ENCODE results near the gene PRPH.
"Not testable (repeated sequence)": the region's sequence is repeated elsewhere in the genome, so short reads cannot be mapped to it uniquely, and the experiment has no call there.

PRPH gene

DNA sequence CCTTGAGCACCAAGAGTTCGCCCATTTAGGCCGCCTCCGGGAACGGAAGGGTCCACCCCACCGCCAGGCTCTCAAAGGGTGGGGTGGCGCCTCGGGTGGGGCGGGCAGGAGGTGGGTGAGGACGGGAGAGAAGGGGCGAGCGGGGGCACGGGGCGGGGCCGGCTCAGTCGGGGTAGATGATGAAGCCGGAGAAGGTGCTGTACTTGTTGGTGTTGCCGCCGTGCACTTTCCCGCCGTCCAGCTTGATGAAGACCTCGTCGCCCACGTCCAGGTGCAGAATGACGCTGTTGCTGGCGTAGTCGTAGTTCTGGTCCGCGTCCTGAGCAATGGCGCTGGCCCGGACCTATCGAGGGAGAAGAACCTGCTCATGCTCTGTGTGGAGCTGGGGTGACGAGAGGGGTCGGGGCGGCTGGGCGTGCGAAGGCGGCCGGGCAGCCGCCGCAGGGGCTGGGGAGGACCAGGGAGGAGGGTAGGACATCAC, 38.0 kb downstream of the PRPH start:
- Histone ChIP-seq H3K4me2 (no peak overlapping the region), H3K27me3 (ENCODE audit: insufficient read depth, low read depth) (no peaks in the 10 kb centered on the region), H3K36me3 (ENCODE audit: insufficient read depth) (no peaks in the 10 kb centered on the region), H3K4me1 (ENCODE audit: low read depth, poor library complexity, severe bottlenecking) (no peaks in the 10 kb centered on the region), H3K27ac (no peak overlapping the region), H4K20me1 (ENCODE audit: insufficient read depth) (no peaks in the 10 kb centered on the region), H3K4me3 (IDR thresholded peaks at IDR 0.05; ENCODE audit: insufficient read depth, low read depth, low read length) (no peak overlapping the region), H3K79me2 (ENCODE audit: insufficient read depth, low read depth) (no peaks in the 10 kb centered on the region), H3K9ac (no peak overlapping the region), H2AFZ (ENCODE audit: low read depth) (no peak overlapping the region)
- no peak for TF ChIP-seq CTCF (conservative IDR thresholded peaks at IDR 0.05; ENCODE audit: low read depth, low read length)

DNA sequence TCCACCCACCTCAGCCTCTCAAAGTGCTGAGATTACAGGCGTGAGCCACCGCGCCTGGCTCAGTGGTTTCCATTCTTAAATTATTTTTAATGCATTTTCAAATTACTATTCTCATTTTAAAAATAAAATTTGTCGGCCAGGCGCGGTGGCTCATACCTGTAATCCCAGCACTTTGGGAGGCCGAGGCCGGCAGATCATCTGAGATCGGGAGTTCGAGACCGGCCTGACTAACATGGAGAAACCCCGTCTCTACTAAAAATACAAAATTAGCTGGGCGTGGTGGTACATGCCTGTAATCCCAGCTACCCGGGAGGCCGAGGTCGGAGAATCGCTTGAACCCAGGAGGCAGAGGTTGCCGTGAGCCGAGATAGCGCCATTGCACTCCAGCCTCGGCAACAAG, 38.8 kb downstream of the PRPH start:
- not testable (repeated sequence) for H3K36me3 ChIP-seq (ENCODE audit: insufficient read depth); H4K20me1 ChIP-seq (ENCODE audit: insufficient read depth); H3K27me3 ChIP-seq (ENCODE audit: insufficient read depth, low read depth); H3K4me3 ChIP-seq (IDR thresholded peaks at IDR 0.05; ENCODE audit: insufficient read depth, low read depth, low read length); H3K27ac ChIP-seq; H3K79me2 ChIP-seq (ENCODE audit: insufficient read depth, low read depth); H3K4me1 ChIP-seq (ENCODE audit: low read depth, poor library complexity, severe bottlenecking); H3K9ac ChIP-seq; H3K4me2 ChIP-seq; H2AFZ ChIP-seq (ENCODE audit: low read depth)

DNA sequence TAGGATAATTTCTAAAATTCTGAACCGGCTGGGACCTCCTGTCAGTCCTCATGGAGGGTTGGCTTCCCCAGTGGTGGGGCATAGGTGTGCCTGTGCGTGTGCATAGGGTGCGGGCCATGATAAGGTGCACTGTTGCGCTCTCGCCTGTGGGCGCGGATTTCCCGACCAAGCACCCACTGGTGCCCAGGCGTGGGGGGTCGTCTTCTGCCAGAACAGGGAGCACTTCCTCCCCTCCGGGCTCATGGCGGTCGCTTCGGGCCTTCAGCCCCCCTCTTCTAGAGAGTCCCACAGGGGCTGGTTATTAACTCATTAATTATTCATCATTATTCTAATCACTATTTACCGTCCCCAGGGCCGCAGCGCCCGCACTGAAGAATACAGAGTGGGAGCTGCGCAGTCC, 39.3 kb downstream of the PRPH start:
- Histone ChIP-seq H3K4me2 (no peak overlapping the region), H3K9ac (no peak overlapping the region), H3K4me1 (ENCODE audit: low read depth, poor library complexity, severe bottlenecking) (no peaks in the 10 kb centered on the region), H3K27me3 (ENCODE audit: insufficient read depth, low read depth) (no peaks in the 10 kb centered on the region), H3K4me3 (IDR thresholded peaks at IDR 0.05; ENCODE audit: insufficient read depth, low read depth, low read length) (no peak overlapping the region), H3K27ac (no peak overlapping the region), H2AFZ (ENCODE audit: low read depth) (no peak overlapping the region), H4K20me1 (ENCODE audit: insufficient read depth) (no peaks in the 10 kb centered on the region), H3K36me3 (ENCODE audit: insufficient read depth) (no peaks in the 10 kb centered on the region), H3K79me2 (ENCODE audit: insufficient read depth, low read depth) (no peaks in the 10 kb centered on the region)
- TF ChIP-seq CTCF (conservative IDR thresholded peaks at IDR 0.05; ENCODE audit: low read depth, low read length), result no peak

- Histone ChIP-seq H4K20me1 (ENCODE audit: insufficient read depth) (no peaks in the 10 kb centered on the region), H3K36me3 (ENCODE audit: insufficient read depth) (no peaks in the 10 kb centered on the region), H3K4me2 (no peak overlapping the region), H2AFZ (ENCODE audit: low read depth) (no peak overlapping the region), H3K9ac (no peak overlapping the region), H3K27me3 (ENCODE audit: insufficient read depth, low read depth) (no peaks in the 10 kb centered on the region), H3K79me2 (ENCODE audit: insufficient read depth, low read depth) (no peaks in the 10 kb centered on the region), H3K4me3 (IDR thresholded peaks at IDR 0.05; ENCODE audit: insufficient read depth, low read depth, low read length) (no peak overlapping the region), H3K4me1 (ENCODE audit: low read depth, poor library complexity, severe bottlenecking) (no peaks in the 10 kb centered on the region), H3K27ac (no peak overlapping the region)
- no peak for TF ChIP-seq CTCF (conservative IDR thresholded peaks at IDR 0.05; ENCODE audit: low read depth, low read length)
These were observed 39.7 kb downstream of the PRPH start for GRCh38 chr12:49334681-49335080.

GRCh38 chr12:49335118-49335954, 40.4 kb downstream of the PRPH start:
- H3K4me2 ChIP-seq, result no peak overlapping the region
- H3K9ac ChIP-seq, result no peak overlapping the region
- no peak overlapping the region for H2AFZ ChIP-seq (ENCODE audit: low read depth)
- no peak overlapping the region for H3K27ac ChIP-seq
- TF ChIP-seq CTCF (conservative IDR thresholded peaks at IDR 0.05; ENCODE audit: low read depth, low read length), result no peak
- H3K4me3 ChIP-seq (IDR thresholded peaks at IDR 0.05; ENCODE audit: insufficient read depth, low read depth, low read length), result no peak overlapping the region
- H3K4me1 ChIP-seq (ENCODE audit: low read depth, poor library complexity, severe bottlenecking), result no peaks in the 10 kb centered on the region
- no peaks in the 10 kb centered on the region for H3K36me3 ChIP-seq (ENCODE audit: insufficient read depth)
- H3K79me2 ChIP-seq (ENCODE audit: insufficient read depth, low read depth), result no peaks in the 10 kb centered on the region
- no peaks in the 10 kb centered on the region for H4K20me1 ChIP-seq (ENCODE audit: insufficient read depth)
- no peaks in the 10 kb centered on the region; the same call in 1 of the 2 replicates for H3K27me3 ChIP-seq (ENCODE audit: insufficient read depth, low read depth)
